OCI-LY1 (cell line): ENCODE data around the gene RASGEF1C.

Experiments
- H2AFZ ChIP-seq: fragments of 200-600 bp; sonication (generic), shearing (Covaris generic); 2 replicates; pipeline ENCODE4 v1.6.0; 2014; ENCODE audit warnings: antibody characterized with exemption, mild to moderate bottlenecking, low read length
- H3F3A ChIP-seq: fragments of 200-600 bp; sonication (generic), shearing (Covaris generic); 2 replicates; pipeline ENCODE4 v1.6.0; 2014; ENCODE audit warnings: mild to moderate bottlenecking, antibody characterized with exemption, low read length, moderate library complexity; ENCODE audit not compliant: insufficient read depth
- H3K27ac ChIP-seq: fragments of 200-600 bp; sonication (generic); 2 replicates; pipeline ENCODE4 v1.5.1; 2014; ENCODE audit warnings: low read length, mixed run types, mild to moderate bottlenecking, low read depth; ENCODE audit not compliant: poor library complexity, severe bottlenecking
- H3K27me3 ChIP-seq: fragments of 200-600 bp; sonication (generic); 2 replicates; pipeline ENCODE4 v1.6.0; 2014; ENCODE audit warnings: antibody characterized with exemption, mild to moderate bottlenecking, low read length, moderate library complexity; ENCODE audit not compliant: insufficient read depth
- H3K36me3 ChIP-seq: fragments of 200-600 bp; sonication (generic); 2 replicates; pipeline ENCODE4 v1.6.1; 2014; ENCODE audit warnings: mild to moderate bottlenecking, antibody characterized with exemption, low read length, moderate library complexity, mixed read lengths; ENCODE audit not compliant: insufficient read depth
- H3K4me1 ChIP-seq: fragments of 200-600 bp; sonication (generic); 2 replicates; pipeline ENCODE4 v1.5.1; 2014; ENCODE audit warnings: mild to moderate bottlenecking, low read length, moderate library complexity; ENCODE audit not compliant: insufficient read depth, severe bottlenecking
- H3K4me2 ChIP-seq: fragments of 200-600 bp; sonication (generic), shearing (Covaris generic); 2 replicates; pipeline ENCODE4 v1.6.1; 2014; ENCODE audit warnings: low read length
- H3K4me3 ChIP-seq: fragments of 200-600 bp; sonication (generic); 2 replicates; pipeline ENCODE4 v1.5.1; 2014; ENCODE audit warnings: low read length, low read depth, mild to moderate bottlenecking, mixed read lengths; ENCODE audit not compliant: poor library complexity, severe bottlenecking
- H3K79me2 ChIP-seq: fragments of 200-600 bp; shearing (Covaris generic); 2 replicates; pipeline ENCODE4 v1.6.1; 2016; ENCODE audit warnings: mixed run types, low read length, mixed read lengths; ENCODE audit not compliant: insufficient read depth
- H3K9ac ChIP-seq: fragments of 200-600 bp; sonication (generic), shearing (Covaris generic); 2 replicates; pipeline ENCODE4 v1.6.1; 2014; ENCODE audit warnings: mild to moderate bottlenecking, low read length, mixed read lengths
- H3K9me2 ChIP-seq: fragments of 200-600 bp; sonication (generic), shearing (Covaris generic); 2 replicates; pipeline ENCODE4 v1.6.1; 2014; ENCODE audit warnings: low read depth, mild to moderate bottlenecking, low read length, mixed read lengths
- H3K9me3 ChIP-seq: fragments of 200-600 bp; shearing (Covaris generic); 2 replicates; pipeline ENCODE4 v1.6.1; 2014; ENCODE audit warnings: low read length, mixed read lengths
- H4K20me1 ChIP-seq: fragments of 200-600 bp; sonication (generic), shearing (Covaris generic); 2 replicates; pipeline ENCODE4 v1.6.0; 2016; ENCODE audit warnings: mild to moderate bottlenecking, low read length; ENCODE audit not compliant: insufficient read depth
- CTCF ChIP-seq: fragments of 200-600 bp; sonication (generic), shearing (Covaris generic); IDR thresholded peaks from 2 replicates; pipeline ENCODE4 v1.5.1; 2017; ENCODE audit warnings: mild to moderate bottlenecking, antibody characterized with exemption, low read length, moderate library complexity, mixed read lengths
- EZH2 ChIP-seq: fragments of 200-600 bp; sonication (generic), shearing (Covaris generic); IDR thresholded peaks from 2 replicates; pipeline ENCODE4 v1.8.0; 2017; ENCODE audit warnings: borderline replicate concordance, mixed run types, mild to moderate bottlenecking, antibody characterized with exemption, low read length, moderate library complexity, mixed read lengths

RASGEF1C gene

DNA sequence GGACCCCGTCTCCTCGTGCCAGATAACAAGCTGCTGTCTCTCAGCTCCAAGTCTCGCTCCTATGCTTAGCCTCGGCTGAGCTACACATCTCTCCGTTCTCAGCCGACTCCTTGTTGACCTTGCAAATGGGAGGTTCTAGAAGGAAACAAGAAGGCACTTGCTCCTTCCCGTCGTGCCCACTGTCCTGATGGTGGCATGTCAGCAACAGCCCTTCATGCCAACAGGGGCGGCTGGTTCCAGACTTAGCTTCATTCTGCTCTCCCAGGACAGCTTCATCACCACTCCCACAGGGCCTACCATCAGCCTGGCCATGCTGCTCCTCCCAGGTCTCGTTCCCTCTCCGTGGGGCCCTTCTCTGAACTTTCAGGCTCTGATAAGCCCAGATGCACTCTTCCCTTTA lies 13.0 kb upstream of the RASGEF1C start:
- Histone ChIP-seq H3K9ac (no peak overlapping the region), H3K9me2 (no peaks in the 10 kb centered on the region), H3K4me1 (no peaks in the 10 kb centered on the region), H2AFZ (no peak overlapping the region), H4K20me1 (no peaks in the 10 kb centered on the region), H3K36me3 (no peaks in the 10 kb centered on the region), H3F3A (no peaks in the 10 kb centered on the region), H3K27ac (no peak overlapping the region), H3K79me2 (no peaks in the 10 kb centered on the region), H3K4me2 (no peak overlapping the region), H3K4me3 (no peak overlapping the region), H3K9me3 (0 out of 2 replicates have a peak, but pooled peaks cover 5% of the 10 kb centered on the region), H3K27me3 (no peaks in the 10 kb centered on the region)
- no peak for TF ChIP-seq CTCF
- TF ChIP-seq EZH2: no peak

- H2AFZ ChIP-seq: no peak overlapping the region
- H3K79me2 ChIP-seq: no peaks in the 10 kb centered on the region
- no peaks in the 10 kb centered on the region for H3K36me3 ChIP-seq
- TF ChIP-seq CTCF: no peak
- TF ChIP-seq EZH2: no peak
- H3K4me3 ChIP-seq: no peak overlapping the region
- no peaks in the 10 kb centered on the region for H3K27me3 ChIP-seq
- H3K4me2 ChIP-seq: no peak overlapping the region
- no peaks in the 10 kb centered on the region for H3F3A ChIP-seq
- H3K9me3 ChIP-seq: 0 out of 2 replicates have a peak, but pooled peaks cover 5% of the 10 kb centered on the region
- H3K9me2 ChIP-seq: no peaks in the 10 kb centered on the region
- no peak overlapping the region for H3K9ac ChIP-seq
- no peaks in the 10 kb centered on the region for H4K20me1 ChIP-seq
- no peak overlapping the region for H3K27ac ChIP-seq
- no peaks in the 10 kb centered on the region for H3K4me1 ChIP-seq
Observed at GRCh38 chr5:180217797-180218196, 8.8 kb upstream of the RASGEF1C start.

GRCh38 chr5:180216646-180217171 lies 7.7 kb upstream of the RASGEF1C start:
- no peaks in the 10 kb centered on the region for H3K79me2 ChIP-seq
- H3K27ac ChIP-seq: no peak overlapping the region
- H3K9me2 ChIP-seq: no peaks in the 10 kb centered on the region
- no peaks in the 10 kb centered on the region for H3K36me3 ChIP-seq
- no peaks in the 10 kb centered on the region for H3K27me3 ChIP-seq
- no peaks in the 10 kb centered on the region for H4K20me1 ChIP-seq
- no peak overlapping the region for H3K4me3 ChIP-seq
- H3F3A ChIP-seq: no peaks in the 10 kb centered on the region
- H2AFZ ChIP-seq: no peak overlapping the region
- H3K9ac ChIP-seq: no peak overlapping the region
- H3K4me1 ChIP-seq: no peaks in the 10 kb centered on the region
- H3K4me2 ChIP-seq: no peak overlapping the region
- H3K9me3 ChIP-seq: 0 out of 2 replicates have a peak, but pooled peaks cover 5% of the 10 kb centered on the region
- TF ChIP-seq CTCF (no peak), EZH2 (no peak)
